Measurements from ENCODE around the gene HMGB1.
A peak's percentile ranks its signal among the peaks of the same experiment; 100 is the strongest.

- TF ChIP-seq POLR2A (IDR thresholded peaks at IDR 0.05; ENCODE audit: low read length) (no peak), GATA1 (IDR thresholded peaks at IDR 0.05; ENCODE audit: low read depth, low read length) (peak; percentile 27)
Observed at GRCh38 chr13:30504081-30504480, 38.3 kb upstream of the HMGB1 start.

Data from erythroblast (primary cell).